HL-60 (cell line): ENCODE data around the gene CSF2RB.

Experiments used
- GABPA ChIP-seq: IDR thresholded peaks from 2 replicates; pipeline ENCODE4 v1.6.1; 2012; ENCODE audit warnings: low read depth
- POLR2AphosphoS5 ChIP-seq: IDR thresholded peaks from 2 replicates; pipeline ENCODE4 v1.6.1; 2012; ENCODE audit warnings: low read depth
- TF ChIP-seq, protein P1 (sequence below): IDR thresholded peaks from one replicate; pipeline ENCODE4 v1.5.1; 2011; ENCODE audit warnings: low read length, control low read depth, inconsistent platforms; ENCODE audit not compliant: insufficient read depth
- TF ChIP-seq, protein P2 (sequence below): IDR thresholded peaks from 2 replicates; pipeline ENCODE4 v1.6.1; 2012; ENCODE audit warnings: low read depth; ENCODE audit not compliant: insufficient replicate concordance

GRCh38 chr22:36937319-36938027 lies 24.0 kb downstream of the CSF2RB start:
- TF ChIP-seq, protein P1, sequence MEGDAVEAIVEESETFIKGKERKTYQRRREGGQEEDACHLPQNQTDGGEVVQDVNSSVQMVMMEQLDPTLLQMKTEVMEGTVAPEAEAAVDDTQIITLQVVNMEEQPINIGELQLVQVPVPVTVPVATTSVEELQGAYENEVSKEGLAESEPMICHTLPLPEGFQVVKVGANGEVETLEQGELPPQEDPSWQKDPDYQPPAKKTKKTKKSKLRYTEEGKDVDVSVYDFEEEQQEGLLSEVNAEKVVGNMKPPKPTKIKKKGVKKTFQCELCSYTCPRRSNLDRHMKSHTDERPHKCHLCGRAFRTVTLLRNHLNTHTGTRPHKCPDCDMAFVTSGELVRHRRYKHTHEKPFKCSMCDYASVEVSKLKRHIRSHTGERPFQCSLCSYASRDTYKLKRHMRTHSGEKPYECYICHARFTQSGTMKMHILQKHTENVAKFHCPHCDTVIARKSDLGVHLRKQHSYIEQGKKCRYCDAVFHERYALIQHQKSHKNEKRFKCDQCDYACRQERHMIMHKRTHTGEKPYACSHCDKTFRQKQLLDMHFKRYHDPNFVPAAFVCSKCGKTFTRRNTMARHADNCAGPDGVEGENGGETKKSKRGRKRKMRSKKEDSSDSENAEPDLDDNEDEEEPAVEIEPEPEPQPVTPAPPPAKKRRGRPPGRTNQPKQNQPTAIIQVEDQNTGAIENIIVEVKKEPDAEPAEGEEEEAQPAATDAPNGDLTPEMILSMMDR, result no peak
- TF ChIP-seq, protein P2, sequence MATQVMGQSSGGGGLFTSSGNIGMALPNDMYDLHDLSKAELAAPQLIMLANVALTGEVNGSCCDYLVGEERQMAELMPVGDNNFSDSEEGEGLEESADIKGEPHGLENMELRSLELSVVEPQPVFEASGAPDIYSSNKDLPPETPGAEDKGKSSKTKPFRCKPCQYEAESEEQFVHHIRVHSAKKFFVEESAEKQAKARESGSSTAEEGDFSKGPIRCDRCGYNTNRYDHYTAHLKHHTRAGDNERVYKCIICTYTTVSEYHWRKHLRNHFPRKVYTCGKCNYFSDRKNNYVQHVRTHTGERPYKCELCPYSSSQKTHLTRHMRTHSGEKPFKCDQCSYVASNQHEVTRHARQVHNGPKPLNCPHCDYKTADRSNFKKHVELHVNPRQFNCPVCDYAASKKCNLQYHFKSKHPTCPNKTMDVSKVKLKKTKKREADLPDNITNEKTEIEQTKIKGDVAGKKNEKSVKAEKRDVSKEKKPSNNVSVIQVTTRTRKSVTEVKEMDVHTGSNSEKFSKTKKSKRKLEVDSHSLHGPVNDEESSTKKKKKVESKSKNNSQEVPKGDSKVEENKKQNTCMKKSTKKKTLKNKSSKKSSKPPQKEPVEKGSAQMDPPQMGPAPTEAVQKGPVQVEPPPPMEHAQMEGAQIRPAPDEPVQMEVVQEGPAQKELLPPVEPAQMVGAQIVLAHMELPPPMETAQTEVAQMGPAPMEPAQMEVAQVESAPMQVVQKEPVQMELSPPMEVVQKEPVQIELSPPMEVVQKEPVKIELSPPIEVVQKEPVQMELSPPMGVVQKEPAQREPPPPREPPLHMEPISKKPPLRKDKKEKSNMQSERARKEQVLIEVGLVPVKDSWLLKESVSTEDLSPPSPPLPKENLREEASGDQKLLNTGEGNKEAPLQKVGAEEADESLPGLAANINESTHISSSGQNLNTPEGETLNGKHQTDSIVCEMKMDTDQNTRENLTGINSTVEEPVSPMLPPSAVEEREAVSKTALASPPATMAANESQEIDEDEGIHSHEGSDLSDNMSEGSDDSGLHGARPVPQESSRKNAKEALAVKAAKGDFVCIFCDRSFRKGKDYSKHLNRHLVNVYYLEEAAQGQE, result no peak
- TF ChIP-seq POLR2AphosphoS5 (no peak), GABPA (no peak)
